ENCODE data around the gene NEXMIF.
"Not testable (repeated sequence)": the region's sequence is repeated elsewhere in the genome, so short reads cannot be mapped to it uniquely, and the experiment has no call there.

NEXMIF gene

GRCh38 chrX:74797338-74797887 lies 127.8 kb downstream of the NEXMIF start:
- DNase-seq (ENCODE audit: low read depth in 3 of 3): no peak

GRCh38 chrX:74788545-74789086 lies 136.6 kb downstream of the NEXMIF start:
- DNase-seq (ENCODE audit: low read depth in 3 of 3): no peak

- DNase-seq (ENCODE audit: low read depth in 3 of 3): no peak
Observed at GRCh38 chrX:74784629-74785028, 140.6 kb downstream of the NEXMIF start.

- no peak for DNase-seq (ENCODE audit: low read depth in 3 of 3)
Observed at GRCh38 chrX:74781507-74782034, 143.7 kb downstream of the NEXMIF start.

- DNase-seq (ENCODE audit: low read depth in 3 of 3): no peak
Observed at GRCh38 chrX:74779175-74779574, 146.1 kb downstream of the NEXMIF start.

GRCh38 chrX:74774988-74775387 lies 150.3 kb downstream of the NEXMIF start:
- no peak for DNase-seq (ENCODE audit: low read depth in 3 of 3)

GRCh38 chrX:74736450-74736849 lies 188.8 kb downstream of the NEXMIF start:
- no peak for DNase-seq (ENCODE audit: low read depth in 3 of 3)

GRCh38 chrX:74705269-74705668 lies 220.0 kb downstream of the NEXMIF start:
- DNase-seq (ENCODE audit: low read depth in 3 of 3): no peak

GRCh38 chrX:74701343-74701742 lies 223.9 kb downstream of the NEXMIF start:
- not testable (repeated sequence) for DNase-seq (ENCODE audit: low read depth in 3 of 3)

- DNase-seq (ENCODE audit: low read depth in 3 of 3): no peak
Observed at GRCh38 chrX:74684466-74684865, 240.8 kb downstream of the NEXMIF start.
